Heart left ventricle (tissue), 13 donors: ENCODE results near the gene TC2N.
"Not testable (repeated sequence)": the region's sequence is repeated elsewhere in the genome, so short reads cannot be mapped to it uniquely, and the experiment has no call there.

ENCODE experiments used
- CTCF ChIP-seq, 12 donors: fragments of 200-600 bp; sonication (generic) in 4 of 12; IDR thresholded peaks; one replicate each; pipeline versions ENCODE4 v1.5.0 to v1.8.0; 2018 to 2022; ENCODE audit warnings: antibody characterized with exemption in 12 of 12, mild to moderate bottlenecking in 5 of 12
- POLR2A ChIP-seq, 2 donors: fragments of 450-650 bp; IDR thresholded peaks; one replicate each; pipeline ENCODE4 v1.6.1; 2017; ENCODE audit warnings: antibody characterized with exemption in 2 of 2, mild to moderate bottlenecking in 2 of 2, moderate library complexity in 2 of 2
- donor health status: ischemic (EF 13 %, LVEDD 7.1; RV severe dilation, severe dysfunction).
- donor health status: DM: no; HTN: yes; CAD: no.
- donor health status: DM: no; HTN: no; CAD: no.
- donor health status: ischemic (EF 25% LVEDD 6.9; RV normal size, moderate dysfunction).
- donor health status: ischemic (EF 25% LVEDD 5.7; RV mildly dilated, moderate dysfunction).
- donor health status: ischemic (EF 35%, LVEDD 5.7; RV mildly dilated, moderate dysfunction).
- donor health status: nonischemic (EF 11% LVEDD 7.7; RV severe dilation, severe dysfunction).
- donor health status: DM: yes; HTN: yes; CAD: no.
- donor health status: PGD.
- donor health status: ischemic (EF 29% LVEDD 5.4; RV normal size, mild dysfunction).
- donor health status: nonischemic (EF 23%, LVEDD 6.1; RV moderate dilation, normal function).

GRCh38 chr14:91897716-91898115 lies 30.4 kb upstream of the TC2N start:
- TF ChIP-seq CTCF, POLR2A (IDR thresholded peaks at IDR 0.05): not testable (repeated sequence)
